GM19395 (cell line): Measurements from ENCODE around the gene DMRT2.

Source experiments
- ATAC-seq: cut with Tn5 transposase; IDR thresholded peaks from one replicate; pipeline ENCODE4 v1.9.1; 2021; ENCODE audit warnings: mild to moderate bottlenecking, moderate library complexity; ENCODE audit not compliant: unreplicated experiment

Gene DMRT2

GRCh38 chr9:1046639-1047572 is 3.3 kb upstream of the DMRT2 start:
- ATAC-seq: no peak

- ATAC-seq: no peak
Observed at GRCh38 chr9:1047591-1048230, 2.4 kb upstream of the DMRT2 start.

DNA sequence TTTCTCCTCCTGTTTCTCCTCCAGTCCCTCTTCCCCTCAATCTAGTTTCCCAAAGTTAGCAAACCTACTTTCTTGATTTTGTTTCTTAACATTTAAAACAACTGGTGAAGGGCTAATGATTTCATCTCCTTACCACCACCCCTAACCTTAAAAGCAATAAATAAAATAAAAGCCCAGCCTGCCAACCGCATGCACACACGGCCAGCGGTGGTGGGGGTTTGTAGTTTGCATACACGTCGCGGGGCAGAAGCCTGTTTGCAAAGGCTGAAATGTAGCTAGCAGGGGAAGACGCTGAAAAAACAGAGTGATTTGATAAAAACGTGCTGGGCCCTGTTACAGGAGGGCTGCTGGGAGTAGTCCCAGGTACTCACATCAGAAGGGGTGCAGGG is 1.9 kb upstream of the DMRT2 start:
- no peak for ATAC-seq

GRCh38 chr9:1048811-1049210 is 1.3 kb upstream of the DMRT2 start:
- no peak for ATAC-seq

DNA sequence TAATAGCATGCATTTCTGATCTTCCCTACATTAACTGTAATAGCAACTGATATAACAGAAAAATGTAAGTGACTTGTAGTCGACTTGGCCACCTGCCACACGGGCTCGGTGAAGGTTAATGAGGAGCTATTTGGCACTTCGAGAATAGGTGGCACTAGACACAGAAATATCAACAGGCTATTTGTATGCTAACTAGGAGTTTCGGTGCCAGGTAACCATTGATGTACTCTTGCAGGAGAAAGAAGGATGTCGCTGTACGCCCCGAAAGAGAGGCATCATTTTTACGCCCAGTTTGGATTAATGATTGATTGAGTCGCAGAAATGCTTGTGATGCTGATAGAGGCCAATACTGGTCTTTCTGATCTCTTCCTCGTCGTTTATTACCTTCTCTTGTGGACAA is 516 bp upstream of the DMRT2 start:
- ATAC-seq: no peak

DNA sequence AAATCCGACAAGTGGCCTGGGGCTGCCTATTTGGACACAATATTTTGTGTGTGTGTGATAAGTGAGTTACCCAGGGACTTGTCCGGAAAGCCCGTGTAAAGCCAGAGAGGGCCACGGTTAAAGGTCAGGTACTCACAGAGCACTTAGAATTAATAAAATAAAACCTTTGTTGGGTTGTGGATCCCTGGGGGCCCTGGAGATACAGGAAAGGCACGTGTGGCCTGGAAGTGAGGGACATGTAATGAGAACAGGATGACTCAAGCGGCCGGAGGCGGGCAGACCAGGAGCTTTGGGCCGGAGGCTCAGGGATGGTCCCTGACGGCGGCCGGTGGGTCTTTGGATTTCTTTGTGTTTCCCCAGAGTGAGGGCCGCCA is 1.0 kb downstream of the DMRT2 start:
- ATAC-seq: no peak

GRCh38 chr9:1051584-1052275 is 1.6 kb downstream of the DMRT2 start:
- ATAC-seq: peak; percentile 34

- no peak for ATAC-seq
Observed at GRCh38 chr9:1052365-1053281, 2.5 kb downstream of the DMRT2 start.

DNA sequence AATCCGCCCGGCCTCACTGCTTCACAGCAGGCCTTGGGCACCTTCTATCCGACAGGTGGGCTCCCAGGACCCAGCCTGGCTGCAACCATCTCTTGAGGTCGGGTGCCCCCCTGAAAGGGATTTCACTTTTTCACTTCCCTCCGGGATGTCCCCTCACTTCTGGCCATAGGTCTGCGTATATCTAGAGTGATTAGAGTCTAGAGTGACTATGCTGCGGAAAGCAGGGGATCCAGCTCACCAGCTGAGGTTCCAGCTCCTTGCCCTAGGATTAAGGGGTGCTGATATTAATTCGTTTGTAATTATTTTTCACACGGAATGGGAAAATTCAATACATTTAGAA is 3.1 kb downstream of the DMRT2 start:
- ATAC-seq: no peak

DNA sequence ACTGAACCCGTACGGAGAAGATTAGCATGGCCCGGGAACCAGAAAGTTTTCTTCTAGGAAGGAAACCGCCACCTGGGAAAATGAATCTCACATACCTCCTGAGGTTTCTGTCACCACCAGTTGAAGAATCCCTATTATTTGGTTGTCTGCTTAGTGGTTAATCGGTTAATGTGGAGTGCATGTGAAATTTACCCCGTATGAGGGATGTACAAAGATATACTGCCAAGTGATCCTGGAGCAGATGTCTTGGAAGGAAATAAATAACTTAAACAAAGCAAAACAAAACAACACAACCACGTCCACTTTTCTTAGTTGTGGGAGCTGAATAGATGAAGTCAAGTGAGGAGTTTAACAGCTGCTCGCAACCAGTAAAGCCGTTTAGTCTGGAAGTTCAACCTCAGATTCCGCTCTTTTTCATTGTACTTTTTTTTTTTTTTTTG is 3.8 kb downstream of the DMRT2 start:
- no peak for ATAC-seq

GRCh38 chr9:1055166-1055565 is 5.0 kb downstream of the DMRT2 start:
- ATAC-seq: no peak

DNA sequence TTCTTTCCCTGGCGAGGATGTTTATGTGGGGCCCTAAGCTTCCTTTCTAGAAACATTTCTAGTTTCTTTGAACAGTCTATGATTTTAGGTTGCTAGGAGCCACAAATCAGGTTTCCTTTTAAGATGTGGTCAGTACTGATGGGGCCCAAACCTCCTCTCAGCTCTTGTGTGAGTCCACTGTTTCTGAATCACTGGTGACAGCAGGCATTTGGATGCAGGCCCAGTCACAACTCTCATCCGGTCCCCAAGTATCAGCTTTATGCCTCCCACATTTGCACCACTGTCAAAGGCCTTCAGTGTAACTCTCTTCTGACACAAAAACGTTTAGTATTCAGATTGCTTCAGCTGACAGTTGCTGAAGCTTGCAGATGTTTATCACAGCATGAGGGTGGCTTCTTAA is 7.8 kb downstream of the DMRT2 start:
- no peak for ATAC-seq

DNA sequence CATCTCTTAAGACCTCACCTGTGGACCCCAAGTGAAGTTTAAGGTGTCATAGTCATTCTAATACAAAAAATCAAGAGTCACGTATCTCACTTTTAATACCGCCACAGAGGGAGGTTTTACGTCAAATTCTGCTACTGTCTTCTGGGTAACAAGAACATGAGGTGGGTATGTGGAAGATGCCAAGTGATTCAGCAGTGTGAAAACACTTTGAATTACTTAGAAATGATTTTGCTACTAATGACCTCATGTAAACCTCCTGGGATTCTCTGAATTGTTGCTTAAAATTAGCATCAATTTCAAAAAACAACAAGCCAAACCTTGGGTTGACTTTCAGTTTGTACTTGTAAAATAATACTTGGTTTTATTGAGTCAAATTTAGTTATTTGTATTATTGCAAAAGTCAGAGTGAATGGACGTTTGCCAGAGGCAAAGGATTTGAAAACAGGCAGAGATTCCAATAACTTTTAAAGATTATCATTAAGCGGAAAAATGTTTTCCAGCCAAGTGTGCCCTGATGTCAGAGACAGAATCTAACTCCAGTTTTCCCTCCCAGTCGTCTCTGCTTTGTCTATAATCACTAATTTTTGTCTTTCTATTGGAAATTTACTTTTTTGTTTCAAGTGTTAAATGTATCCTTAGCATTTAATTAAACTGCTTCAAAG is 8.8 kb downstream of the DMRT2 start:
- ATAC-seq: no peak

DNA sequence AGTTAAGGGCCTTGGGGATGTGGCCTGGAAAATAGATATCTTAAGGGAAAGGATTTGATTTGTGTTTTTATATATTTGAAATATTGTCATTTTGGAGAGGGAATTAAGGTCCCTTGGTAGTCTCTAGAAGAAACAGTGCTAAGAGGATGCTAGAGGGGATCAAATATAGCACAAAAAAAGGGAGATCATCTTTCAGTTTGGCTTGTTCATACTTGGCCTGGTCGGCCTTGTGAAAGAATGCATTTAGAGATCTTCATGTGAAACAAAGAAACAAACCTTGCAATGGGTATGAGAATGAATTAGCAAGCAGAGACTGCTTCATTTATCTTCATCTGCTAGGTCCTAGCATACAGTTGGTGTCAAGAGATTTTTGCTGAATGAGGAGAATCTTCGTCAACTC is 15.0 kb downstream of the DMRT2 start:
- ATAC-seq: no peak

DNA sequence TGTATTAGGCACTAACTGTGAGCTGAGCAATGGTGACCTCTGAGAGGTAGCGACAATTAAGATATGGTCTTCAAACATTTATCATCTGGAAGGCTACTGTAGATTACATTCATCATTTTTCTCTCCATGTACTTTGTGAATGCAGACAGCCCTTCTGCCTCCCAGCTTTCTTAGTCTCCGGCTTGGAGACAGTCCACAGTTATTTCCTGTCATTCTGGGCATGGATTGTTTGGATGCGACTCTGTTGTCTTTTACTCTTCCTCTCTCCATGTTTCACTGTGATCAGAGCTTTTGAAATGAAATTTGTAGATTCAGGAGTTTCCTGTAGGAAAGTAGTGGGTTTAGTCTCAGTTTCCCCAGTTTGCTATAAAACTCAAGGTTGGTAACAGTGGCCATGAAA is 20.5 kb downstream of the DMRT2 start:
- no peak for ATAC-seq

GRCh38 chr9:1071730-1072129 is 21.6 kb downstream of the DMRT2 start:
- no peak for ATAC-seq

GRCh38 chr9:1073497-1073896 is 23.3 kb downstream of the DMRT2 start:
- no peak for ATAC-seq

DNA sequence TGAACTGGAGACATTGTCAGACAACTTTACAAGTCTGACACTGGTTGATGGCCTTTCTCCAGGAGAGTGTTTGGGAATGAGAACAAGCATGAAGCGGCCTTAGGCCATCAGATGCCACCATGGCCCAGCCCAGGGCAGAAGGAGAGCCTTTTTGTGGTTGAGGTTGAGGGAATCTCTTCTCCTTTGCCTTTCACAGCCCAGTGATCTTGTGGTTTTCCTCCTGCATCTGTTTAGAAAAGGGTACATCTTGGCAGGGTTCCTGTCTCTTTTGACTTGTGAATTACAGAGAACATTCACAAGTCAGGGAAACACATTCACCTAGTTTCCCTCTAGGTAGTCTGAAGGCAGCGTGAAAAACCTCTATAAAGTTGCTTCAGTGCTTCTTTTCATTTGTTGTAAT is 27.5 kb downstream of the DMRT2 start:
- no peak for ATAC-seq

GRCh38 chr9:1083325-1083913 is 33.3 kb downstream of the DMRT2 start:
- no peak for ATAC-seq

DNA sequence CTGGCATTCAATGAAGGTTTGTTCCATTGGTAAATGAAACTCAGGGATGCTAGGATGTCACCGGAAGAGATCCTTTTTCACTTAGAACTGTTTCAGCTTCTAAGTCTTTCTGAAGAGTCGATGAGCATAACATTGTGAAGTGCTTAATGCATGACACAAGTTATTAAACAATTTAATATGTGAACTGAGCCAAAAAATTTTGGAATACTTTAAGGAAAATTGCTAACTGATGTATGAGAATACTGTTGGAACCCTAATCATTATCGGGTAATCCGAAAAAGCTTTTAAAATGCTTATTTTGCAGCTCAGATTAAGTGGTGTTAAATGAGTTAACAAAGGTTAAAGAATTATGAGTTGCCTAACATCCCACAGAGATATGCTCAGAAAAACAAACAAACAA is 34.9 kb downstream of the DMRT2 start:
- ATAC-seq: no peak
